HCEC 1CT (cell line): Measurements from ENCODE around the gene ATPAF2.
"Not testable (repeated sequence)": the region's sequence is repeated elsewhere in the genome, so short reads cannot be mapped to it uniquely, and the experiment has no call there.

Experiments
- DNase-seq: peaks from one replicate; pipeline ENCODE4 v3.0.0-alpha.2; 2017

Gene ATPAF2

GRCh38 chr17:18009609-18010420 lies 29.2 kb downstream of the ATPAF2 start:
- no peak for DNase-seq

- peak; percentile 84 for DNase-seq
Observed at GRCh38 chr17:18008496-18009268, 30.3 kb downstream of the ATPAF2 start.

DNA sequence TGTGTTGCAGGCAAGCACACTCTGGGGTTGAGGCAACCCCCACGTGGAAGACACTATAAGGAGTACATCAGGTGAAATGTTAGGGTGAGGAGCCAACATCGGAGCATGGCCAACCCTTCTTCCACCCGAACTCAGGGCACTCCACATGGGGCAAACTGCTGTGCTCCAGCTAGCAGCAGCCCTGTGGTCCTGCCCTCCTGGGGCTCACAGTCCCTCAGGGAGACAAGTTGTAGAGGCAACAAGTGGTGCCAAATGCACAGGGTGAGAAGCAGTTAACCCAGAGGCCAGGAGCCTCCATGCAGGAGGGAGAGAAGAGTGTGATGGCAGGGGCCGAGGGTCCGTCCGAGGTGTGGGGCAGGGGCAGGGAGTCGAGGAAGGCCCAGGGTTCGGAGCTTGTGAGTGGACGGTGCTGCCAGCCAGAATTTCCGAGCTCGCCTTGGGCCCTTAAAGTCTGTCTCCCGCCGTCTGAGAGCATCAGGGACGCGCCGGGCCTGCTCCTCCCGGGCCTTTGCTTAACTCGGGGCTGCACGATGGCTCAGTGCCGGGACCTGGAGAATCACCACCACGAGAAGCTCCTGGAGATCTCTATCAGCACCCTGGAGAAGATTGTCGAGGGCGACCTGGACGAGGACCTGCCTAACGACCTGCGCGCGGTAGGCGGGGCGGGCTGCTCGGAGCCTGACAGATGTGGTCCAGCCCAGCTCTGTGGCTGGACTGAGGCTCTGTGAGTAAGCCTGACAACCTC lies 32.3 kb downstream of the ATPAF2 start:
- no peak for DNase-seq

GRCh38 chr17:18005496-18005895 lies 33.5 kb downstream of the ATPAF2 start:
- no peak for DNase-seq

- DNase-seq = no peak
Observed at GRCh38 chr17:18004884-18005305, 34.1 kb downstream of the ATPAF2 start.

GRCh38 chr17:18004345-18004744 lies 34.6 kb downstream of the ATPAF2 start:
- DNase-seq = no peak

DNA sequence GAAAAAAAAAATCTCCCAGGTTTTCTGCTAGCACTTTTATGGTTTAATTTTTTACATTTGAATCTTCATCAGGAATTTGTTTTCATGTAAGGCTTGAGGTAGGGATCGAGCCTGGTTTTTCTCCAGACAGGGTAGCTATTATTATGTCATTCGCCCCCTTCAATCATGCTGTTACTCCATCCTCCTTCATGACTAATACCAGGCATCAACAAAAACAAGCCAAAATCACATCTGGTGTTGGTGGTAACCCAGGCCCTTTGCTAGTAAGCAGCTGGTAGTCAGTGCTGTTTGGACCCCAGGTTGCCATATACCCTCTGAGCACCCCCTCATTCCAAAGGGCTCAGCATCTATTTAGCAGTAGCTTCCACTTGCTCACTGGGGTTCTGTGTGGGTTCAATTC lies 36.8 kb downstream of the ATPAF2 start:
- peak; percentile 52 for DNase-seq

DNA sequence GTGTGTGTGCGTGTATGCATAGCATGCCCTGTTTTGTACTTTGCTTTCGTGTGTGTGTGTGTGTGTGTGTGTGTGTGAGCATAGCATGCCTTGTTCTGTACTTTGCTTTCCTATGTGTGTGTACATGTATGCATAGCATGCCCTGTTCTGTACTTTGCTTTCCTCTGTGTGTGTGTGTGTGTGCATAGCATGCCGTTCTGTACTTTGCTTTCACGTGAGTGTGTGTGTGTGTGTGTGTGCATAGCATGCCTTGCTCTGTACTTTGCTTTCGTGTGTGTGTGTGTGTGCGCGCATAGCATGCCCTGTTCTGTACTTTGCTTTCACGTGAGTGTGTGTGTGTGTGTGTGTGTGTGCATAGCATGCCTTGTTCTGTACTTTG lies 38.9 kb downstream of the ATPAF2 start:
- no peak for DNase-seq

DNA sequence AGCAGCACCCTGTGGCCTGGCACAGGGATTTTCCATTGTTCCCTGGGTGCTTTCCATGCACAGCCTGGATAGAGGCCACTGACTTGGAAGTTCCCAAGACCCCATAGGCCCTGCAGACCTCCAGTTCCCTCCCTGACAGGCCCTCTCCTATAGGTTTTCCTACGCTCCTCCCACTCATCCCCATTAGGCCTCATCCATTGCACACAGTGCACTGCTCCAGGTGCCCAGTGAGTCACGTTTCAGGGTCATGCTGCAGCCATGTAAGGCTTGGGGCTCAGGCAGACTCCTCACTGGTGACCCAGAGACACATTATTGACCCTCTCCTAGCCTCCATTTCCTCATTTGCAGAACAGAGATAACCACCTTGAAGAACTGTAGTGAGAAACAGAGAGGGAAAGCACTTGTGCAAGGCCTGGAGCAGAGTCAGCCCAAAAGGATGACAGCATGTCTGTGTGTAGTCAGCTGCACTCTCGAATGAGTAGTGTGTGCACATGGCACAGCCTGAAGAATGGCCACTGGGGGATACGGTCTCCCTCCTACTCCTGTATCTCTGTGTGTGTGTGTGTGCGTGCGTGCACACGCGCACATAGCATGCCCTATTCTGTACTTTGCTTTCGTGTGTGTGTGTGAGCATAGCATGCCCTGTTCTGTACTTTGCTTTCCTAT lies 39.5 kb downstream of the ATPAF2 start:
- DNase-seq = no peak

DNA sequence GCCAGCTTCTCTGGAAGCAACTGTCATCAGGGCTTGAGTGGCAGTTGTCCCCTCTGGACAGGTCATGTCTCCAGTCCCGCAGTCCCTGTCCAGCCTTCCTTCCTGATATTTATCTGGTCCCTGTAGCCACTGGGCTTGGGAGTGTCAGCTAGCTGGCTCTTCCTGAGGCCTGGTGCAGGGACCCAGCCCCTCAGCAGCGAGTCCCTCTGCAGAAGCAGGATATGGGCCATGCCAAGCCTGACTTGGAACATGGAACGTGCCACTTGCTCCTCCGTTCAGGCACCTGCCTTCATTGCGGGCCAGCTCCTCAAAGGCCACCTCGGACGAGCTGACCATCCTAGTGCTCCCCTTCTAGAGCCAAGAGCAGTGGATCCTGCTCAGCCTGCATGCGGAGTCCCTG lies 40.0 kb downstream of the ATPAF2 start:
- no peak for DNase-seq

GRCh38 chr17:17995887-17996286 lies 43.1 kb downstream of the ATPAF2 start:
- not testable (repeated sequence) for DNase-seq

DNA sequence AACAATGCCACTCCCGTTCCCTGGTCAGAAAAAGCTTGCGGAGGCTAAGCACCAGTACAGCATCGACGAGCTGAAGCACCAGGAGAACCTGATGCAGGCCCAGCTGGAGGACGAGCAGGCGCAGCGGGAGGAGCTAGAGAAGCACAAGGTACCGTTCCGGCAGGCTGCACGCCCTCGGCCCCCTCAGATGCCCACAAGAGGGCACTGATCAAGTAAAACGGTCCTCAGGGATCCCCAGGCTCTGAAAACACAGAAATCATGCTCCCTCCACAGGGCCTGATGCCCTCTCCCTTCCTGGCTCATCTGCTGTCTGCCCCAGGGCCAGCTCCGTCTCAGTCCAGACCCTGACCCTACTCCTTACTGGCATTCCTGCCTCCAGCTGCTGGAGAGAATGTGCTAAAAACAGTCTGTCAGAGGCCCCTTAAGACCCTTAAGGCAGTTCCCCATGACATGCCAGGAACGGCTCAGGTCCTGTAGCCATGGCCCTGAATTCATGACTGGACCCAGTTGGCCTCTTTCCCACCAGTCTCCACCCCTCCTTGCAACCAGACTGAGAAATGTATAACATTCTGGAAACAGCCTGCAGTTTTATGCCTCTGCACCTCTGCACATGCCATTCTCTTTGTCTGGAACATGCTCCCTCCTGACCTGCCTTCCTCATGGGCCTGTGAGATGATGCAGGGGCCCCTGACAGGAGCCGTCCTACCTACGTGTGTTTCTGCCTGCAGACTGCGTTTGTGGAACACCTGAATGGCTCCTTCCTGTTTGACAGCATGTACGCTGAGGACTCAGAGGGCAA lies 44.5 kb downstream of the ATPAF2 start:
- DNase-seq = no peak

DNA sequence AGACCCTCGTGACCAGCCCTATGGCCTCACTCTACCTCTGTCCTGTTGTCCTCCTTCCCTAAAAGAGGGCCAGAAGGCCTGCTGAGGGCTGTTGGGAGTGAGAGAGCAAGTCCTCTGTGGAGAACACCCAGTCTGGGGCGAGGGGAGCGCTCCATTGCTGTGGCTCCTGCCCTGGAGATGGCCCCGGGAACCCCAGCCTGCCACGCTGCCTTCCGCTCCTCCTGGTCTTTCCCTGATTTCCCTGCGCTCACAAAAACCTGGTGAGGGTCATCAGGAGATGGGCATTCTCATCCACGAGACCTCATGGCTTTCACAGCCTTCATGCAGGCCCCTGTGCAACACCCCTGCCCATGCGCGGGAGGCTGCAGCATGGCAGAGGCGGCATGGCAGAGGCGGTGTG lies 45.1 kb downstream of the ATPAF2 start:
- no peak for DNase-seq

DNA sequence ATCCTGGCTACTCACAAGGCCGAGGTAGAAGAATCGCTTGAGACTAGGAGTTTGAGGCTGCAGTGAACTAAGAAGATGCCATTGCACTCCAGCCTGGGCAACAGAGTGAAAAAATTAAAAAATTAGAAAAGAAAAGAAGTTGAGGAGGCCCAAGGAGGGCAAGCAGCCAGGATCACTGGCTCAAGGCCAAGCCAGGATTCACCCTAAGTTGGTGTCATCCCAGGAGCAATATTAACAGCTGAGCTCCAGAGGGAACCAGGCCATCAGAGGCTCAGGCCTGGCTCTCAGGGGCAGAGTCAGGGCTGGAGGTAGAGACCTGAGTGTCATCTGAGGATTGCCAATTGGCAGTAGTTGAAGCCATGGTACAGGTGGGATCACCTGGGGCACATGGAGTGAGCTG lies 45.6 kb downstream of the ATPAF2 start:
- no peak for DNase-seq

DNA sequence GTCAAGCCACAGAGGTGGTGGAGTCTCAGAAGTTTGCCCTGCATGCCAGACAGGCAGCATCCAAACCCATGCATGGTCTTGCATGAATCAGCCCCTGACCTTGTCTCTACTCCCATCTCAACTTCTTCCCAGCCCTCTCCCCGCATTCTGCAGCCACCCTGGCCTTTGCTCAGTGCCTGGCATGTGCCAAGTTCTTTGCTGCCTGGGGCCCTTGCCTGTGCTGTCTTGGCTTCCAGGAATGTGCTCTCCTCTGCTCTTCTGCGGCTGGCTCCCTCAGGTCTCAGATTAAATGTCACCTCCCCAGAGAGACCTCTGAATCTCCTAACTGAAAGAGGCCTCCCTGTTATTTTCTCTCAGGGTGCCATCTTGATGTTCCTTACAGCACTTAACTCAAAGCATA lies 48.7 kb downstream of the ATPAF2 start:
- DNase-seq = no peak

DNA sequence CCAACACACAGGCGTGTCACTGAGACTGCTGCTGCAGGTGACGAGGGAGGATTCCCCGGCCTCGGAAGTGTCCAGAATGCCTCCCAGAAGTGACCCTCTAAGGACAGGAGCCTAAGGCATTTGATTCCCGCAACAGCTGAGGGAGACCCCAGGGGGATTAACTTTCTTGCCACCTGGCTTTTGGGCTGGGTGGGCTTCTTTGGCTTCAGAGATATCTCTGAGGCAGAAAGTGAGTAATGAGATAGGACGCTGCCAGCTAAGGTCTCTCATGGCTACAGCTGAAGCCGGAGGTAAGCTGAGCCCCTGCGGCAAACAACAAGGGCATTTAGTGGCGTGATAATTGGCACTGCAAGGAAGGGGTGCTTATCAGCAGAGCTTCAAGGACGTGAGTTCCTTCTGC lies 49.4 kb downstream of the ATPAF2 start:
- no peak for DNase-seq

- DNase-seq = no peak
Observed at GRCh38 chr17:17989081-17989480, 49.9 kb downstream of the ATPAF2 start.

- DNase-seq = no peak
Observed at GRCh38 chr17:17988427-17988945, 50.5 kb downstream of the ATPAF2 start.

DNA sequence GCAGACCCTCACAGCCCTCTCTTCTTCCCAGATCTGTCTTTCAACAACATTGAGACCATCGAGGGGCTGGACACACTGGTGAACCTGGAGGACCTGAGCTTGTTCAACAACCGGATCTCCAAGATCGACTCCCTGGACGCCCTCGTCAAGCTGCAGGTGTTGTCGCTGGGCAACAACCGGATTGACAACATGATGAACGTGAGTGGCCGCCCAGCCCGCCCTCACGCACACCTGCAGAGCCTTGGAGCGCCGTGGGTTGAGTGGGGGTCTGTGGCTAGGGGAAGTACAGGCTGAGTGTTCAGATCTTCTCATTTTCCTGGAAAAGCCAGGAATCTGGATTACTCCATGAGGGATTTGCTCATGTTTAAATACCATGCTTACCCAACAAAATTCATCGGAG lies 51.1 kb downstream of the ATPAF2 start:
- no peak for DNase-seq

GRCh38 chr17:17987187-17987896 lies 51.6 kb downstream of the ATPAF2 start:
- no peak for DNase-seq

DNA sequence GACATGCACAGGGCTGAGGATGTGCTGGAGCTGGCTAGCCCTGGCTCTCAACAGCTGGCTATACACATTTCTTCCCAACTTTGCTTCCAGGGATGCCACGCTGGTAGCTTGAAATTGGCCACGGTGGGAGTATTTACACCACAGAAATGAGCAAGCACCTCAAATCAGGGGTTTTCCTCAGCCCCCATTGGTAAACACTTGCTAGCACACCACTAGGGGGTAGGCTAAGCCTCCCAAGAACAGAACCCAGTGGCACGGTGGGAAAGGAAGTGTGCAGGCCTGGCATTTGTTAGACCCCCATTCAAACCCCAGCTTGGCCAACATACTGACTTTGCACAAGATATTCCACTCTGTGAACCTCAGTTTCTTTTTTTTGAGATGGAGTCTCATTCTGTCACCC lies 53.4 kb downstream of the ATPAF2 start:
- no peak for DNase-seq
